Vagina (tissue), 2 donors: ENCODE measurements around the gene HOXC10. TPM values are rescaled to one million over a fixed set of nuclear protein-coding genes. Genes with fewer than 3 reads are reported as not detected.

Source experiments
- DNase-seq, 2 donors: peaks; one replicate each; pipeline ENCODE4 v3.0.0-alpha.2; 2017; ENCODE audit errors: extremely low spot score in 2 of 2
- H3K27ac ChIP-seq: fragments of 200-600 bp; sonication (generic); one replicate; pipeline ENCODE4 v1.5.1; 2019
- H3K27me3 ChIP-seq: fragments of 200-600 bp; sonication (generic); one replicate; pipeline ENCODE4 v1.5.1; 2019
- H3K36me3 ChIP-seq, 2 donors: fragments of 200-600 bp; sonication (generic); one replicate each; pipeline ENCODE4 v1.5.1; 2017 to 2019
- H3K4me1 ChIP-seq: fragments of 200-600 bp; sonication (generic); one replicate; pipeline ENCODE4 v1.5.1; 2019
- H3K4me3 ChIP-seq, 2 donors: fragments of 200-600 bp; sonication (generic); 1 replicate in 1 of 2; 2 replicates in 1 of 2; pipeline ENCODE4 v1.5.1; 2016 to 2019
- H3K9me3 ChIP-seq: fragments of 200-600 bp; sonication (generic); one replicate; pipeline ENCODE4 v1.5.1; 2019
- POLR2A ChIP-seq, 2 donors: fragments of 450-650 bp; IDR thresholded peaks; one replicate each; pipeline ENCODE4 v1.6.1; 2017; ENCODE audit warnings: antibody characterized with exemption in 2 of 2, mild to moderate bottlenecking in 2 of 2, moderate library complexity in 2 of 2
- POLR2AphosphoS5 ChIP-seq, 2 donors: sonication (generic); formaldehyde crosslinking; IDR thresholded peaks; one replicate each; pipeline ENCODE4 v1.9.0; 2017; ENCODE audit warnings: antibody characterized with exemption in 2 of 2, mild to moderate bottlenecking in 2 of 2, low read depth in 1 of 2; ENCODE audit not compliant: insufficient read depth in 1 of 2
- intact Hi-C: fragments of 100-400 bp; cut with DNase I; formaldehyde crosslinking; loops from one replicate; pipeline ENCODE4 v1.15.1; 2023
- total RNA-seq: library from RNA; depleted of rRNA; stranded (reverse); fragments of >200 nt; gene quantifications from one replicate; pipeline ENCODE4 v1.2.3, GENCODE V29; 2016
- TF ChIP-seq, protein P1 (sequence below), 3 experiments: fragments of 450-650 bp in 2 of 3; fragments of 200-600 bp in 1 of 3; sonication (generic) in 1 of 3; IDR thresholded peaks; one replicate each; pipeline ENCODE4 v1.5.1; 2017 to 2019; ENCODE audit warnings: antibody characterized with exemption in 3 of 3, mild to moderate bottlenecking in 2 of 3, moderate library complexity in 2 of 3

Gene HOXC10
- total RNA-seq, 1 donor from 2014 or later: not detected

DNA sequence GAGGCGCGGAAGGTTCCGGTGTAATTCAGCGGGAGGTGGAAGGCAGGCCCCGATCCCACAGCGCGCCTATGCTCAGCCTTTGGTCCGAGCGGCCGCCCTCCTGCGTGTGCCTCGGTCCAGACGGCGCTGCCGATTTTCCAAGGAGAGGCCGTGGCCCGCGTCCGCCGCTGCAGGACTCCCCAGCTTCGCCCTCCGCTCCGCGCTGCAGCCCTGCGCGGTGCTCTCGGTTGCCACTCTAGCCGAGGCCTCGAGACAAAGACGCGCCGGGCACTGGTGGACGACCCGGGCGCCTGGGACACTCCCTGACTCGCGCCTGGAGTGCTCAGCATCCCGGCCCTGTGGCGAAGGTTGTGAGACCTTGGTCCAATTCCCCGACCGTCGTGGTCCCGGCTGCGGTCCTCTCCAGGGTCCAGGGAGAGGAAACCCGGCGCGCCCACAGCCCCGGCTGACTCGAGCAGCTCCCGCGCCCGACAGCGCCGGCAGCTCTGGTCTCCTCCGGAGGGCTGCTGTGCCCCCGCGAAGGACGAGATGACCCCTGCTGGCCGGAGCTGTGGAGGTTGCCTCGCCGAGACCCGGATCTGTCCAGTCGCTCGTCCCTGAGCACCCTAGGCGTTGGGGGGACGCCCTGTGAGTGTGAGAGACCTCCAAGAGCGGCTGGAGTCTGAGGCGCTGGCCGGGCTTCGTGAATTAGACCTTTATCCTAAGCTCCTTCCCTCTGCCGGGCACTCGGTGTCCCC is 23.8 kb upstream of the HOXC10 start:
- no peaks in the 10 kb centered on the region for H3K4me1 ChIP-seq
- intact Hi-C loops: no loop called here
- peaks cover 12% of the 10 kb centered on the region for H3K27me3 ChIP-seq
- TF ChIP-seq, protein P1, sequence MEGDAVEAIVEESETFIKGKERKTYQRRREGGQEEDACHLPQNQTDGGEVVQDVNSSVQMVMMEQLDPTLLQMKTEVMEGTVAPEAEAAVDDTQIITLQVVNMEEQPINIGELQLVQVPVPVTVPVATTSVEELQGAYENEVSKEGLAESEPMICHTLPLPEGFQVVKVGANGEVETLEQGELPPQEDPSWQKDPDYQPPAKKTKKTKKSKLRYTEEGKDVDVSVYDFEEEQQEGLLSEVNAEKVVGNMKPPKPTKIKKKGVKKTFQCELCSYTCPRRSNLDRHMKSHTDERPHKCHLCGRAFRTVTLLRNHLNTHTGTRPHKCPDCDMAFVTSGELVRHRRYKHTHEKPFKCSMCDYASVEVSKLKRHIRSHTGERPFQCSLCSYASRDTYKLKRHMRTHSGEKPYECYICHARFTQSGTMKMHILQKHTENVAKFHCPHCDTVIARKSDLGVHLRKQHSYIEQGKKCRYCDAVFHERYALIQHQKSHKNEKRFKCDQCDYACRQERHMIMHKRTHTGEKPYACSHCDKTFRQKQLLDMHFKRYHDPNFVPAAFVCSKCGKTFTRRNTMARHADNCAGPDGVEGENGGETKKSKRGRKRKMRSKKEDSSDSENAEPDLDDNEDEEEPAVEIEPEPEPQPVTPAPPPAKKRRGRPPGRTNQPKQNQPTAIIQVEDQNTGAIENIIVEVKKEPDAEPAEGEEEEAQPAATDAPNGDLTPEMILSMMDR (IDR thresholded peaks at IDR 0.05): no peak
- TF ChIP-seq POLR2AphosphoS5 (IDR thresholded peaks at IDR 0.05; ENCODE audit: insufficient read depth in 1 of 2, low read depth in 1 of 2): no peak
- no peak for TF ChIP-seq POLR2A (IDR thresholded peaks at IDR 0.05)
- no peaks in the 10 kb centered on the region for H3K36me3 ChIP-seq
- DNase-seq: no peak
- H3K27ac ChIP-seq: no peak overlapping the region
- no peak overlapping the region for H3K4me3 ChIP-seq
- no peaks in the 10 kb centered on the region for H3K9me3 ChIP-seq

DNA sequence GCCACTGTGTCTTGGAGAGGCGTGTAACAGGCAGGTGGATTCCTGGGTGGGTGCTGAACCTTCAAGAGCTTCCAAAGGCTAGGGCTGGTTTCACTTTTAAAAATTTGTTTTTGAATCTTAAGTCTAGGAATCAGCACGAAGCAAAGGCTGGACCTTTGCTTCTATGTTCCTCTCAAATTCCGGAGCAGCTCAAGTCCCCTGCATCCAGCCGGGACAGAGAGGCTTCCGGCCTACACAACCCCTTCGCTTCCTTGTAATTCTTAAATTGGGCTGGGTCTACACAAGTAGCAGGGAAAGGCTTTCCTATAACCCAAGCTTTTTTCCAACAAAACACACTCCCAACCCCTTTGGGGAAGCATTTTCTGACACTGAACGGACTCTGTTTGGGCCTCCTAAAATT is 21.9 kb upstream of the HOXC10 start:
- peaks cover 12% of the 10 kb centered on the region for H3K27me3 ChIP-seq
- H3K36me3 ChIP-seq: no peaks in the 10 kb centered on the region
- no peak overlapping the region for H3K4me3 ChIP-seq
- no peak for DNase-seq
- no peak overlapping the region for H3K27ac ChIP-seq
- no peaks in the 10 kb centered on the region for H3K9me3 ChIP-seq
- TF ChIP-seq, protein P1 (IDR thresholded peaks at IDR 0.05): no peak
- TF ChIP-seq POLR2A (IDR thresholded peaks at IDR 0.05): no peak
- no peak for TF ChIP-seq POLR2AphosphoS5 (IDR thresholded peaks at IDR 0.05; ENCODE audit: insufficient read depth in 1 of 2, low read depth in 1 of 2)
- no peaks in the 10 kb centered on the region for H3K4me1 ChIP-seq
- intact Hi-C loops: no loop called here

DNA sequence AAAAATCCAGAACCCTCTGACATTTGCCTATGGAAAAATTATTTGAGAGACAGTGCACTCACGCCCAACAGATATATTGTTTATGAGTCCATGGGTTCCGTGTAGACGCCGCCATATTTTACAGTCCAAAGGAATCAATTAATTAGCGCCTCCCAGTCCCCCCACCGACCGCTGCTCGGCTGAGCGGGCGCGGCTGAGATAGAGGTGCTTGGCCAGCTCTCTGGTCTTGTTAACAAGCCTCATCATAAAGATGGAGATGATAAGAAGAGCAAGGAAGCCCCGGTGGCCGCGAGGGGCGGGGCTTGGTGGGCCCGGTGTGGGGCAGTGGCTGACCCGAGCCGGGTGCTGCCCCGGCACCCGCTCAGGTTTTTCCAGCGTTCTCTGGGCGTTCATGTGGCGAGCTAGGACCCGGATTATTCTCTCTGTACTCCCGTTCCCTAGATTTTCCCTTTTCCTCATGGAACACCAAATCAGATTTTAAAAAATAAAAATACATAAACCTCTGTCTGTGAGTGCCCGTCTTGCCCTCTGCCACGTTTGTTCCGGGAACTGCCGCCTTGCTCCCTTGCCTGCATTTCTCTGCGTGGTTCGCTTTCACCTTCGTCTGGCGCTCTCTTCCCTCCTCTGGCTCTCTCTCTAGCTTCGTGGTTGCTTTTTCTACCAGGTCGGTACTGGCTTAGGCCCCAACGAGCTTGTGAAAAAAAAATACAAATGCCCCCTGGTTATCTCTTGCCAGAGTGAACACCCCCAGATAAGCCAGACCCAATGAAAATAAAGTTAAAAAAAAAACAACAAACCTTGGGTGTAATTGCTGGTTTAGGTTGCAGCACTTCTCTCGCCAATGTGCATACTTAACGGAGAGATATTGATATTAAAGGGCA is 21.3 kb upstream of the HOXC10 start:
- intact Hi-C loops: no loop called here
- TF ChIP-seq, protein P1 (IDR thresholded peaks at IDR 0.05): no peak
- TF ChIP-seq POLR2AphosphoS5 (IDR thresholded peaks at IDR 0.05; ENCODE audit: insufficient read depth in 1 of 2, low read depth in 1 of 2) (no peak), POLR2A (IDR thresholded peaks at IDR 0.05) (no peak)
- Histone ChIP-seq H3K27ac (no peak overlapping the region), H3K36me3 (no peaks in the 10 kb centered on the region), H3K27me3 (peaks cover 12% of the 10 kb centered on the region), H3K9me3 (no peaks in the 10 kb centered on the region), H3K4me3 (no peak overlapping the region), H3K4me1 (no peaks in the 10 kb centered on the region)
- DNase-seq: no peak

DNA sequence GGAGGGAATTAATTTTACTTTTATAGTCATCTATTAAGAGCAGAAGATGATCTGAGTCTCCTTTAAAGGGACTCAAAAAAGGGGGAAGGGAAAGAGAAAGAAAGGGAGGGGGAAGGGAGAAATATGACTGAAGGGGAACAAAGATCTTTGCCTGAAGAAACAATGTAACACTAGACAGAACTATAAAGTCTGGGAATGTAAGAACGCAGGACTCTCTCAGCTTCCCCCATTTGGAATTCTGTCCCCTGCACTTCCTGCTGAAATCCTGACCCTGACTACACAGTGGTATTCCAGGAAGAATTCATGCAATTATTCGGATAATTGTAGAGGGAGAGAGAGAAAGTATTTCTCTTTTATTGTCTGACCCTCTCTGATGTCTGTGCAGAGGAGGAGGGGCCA is 20.6 kb upstream of the HOXC10 start:
- H3K27me3 ChIP-seq: peaks cover 12% of the 10 kb centered on the region
- no peak overlapping the region for H3K4me3 ChIP-seq
- DNase-seq: no peak
- TF ChIP-seq POLR2AphosphoS5 (IDR thresholded peaks at IDR 0.05; ENCODE audit: insufficient read depth in 1 of 2, low read depth in 1 of 2): no peak
- TF ChIP-seq, protein P1 (IDR thresholded peaks at IDR 0.05): no peak
- no peak for TF ChIP-seq POLR2A (IDR thresholded peaks at IDR 0.05)
- intact Hi-C loops: no loop called here
- H3K27ac ChIP-seq: no peak overlapping the region
- no peaks in the 10 kb centered on the region for H3K9me3 ChIP-seq
- H3K36me3 ChIP-seq: no peaks in the 10 kb centered on the region
- no peaks in the 10 kb centered on the region for H3K4me1 ChIP-seq
